HEK293 (cell line): ENCODE data around the gene ITPKB.

ENCODE experiments used
- CTCF ChIA-PET: fragments of 350-600 bp; formaldehyde crosslinking; extraction: SDS; loops from one replicate; lab custom pipeline; 2021; ENCODE audit warnings: antibody characterized with exemption; lab: Yijun Ruan, JAX
- POLR2A ChIA-PET: fragments of 300-600 bp; formaldehyde crosslinking; extraction: SDS; loops from one replicate; lab custom pipeline; 2020; ENCODE audit warnings: antibody characterized with exemption, inconsistent platforms; lab: Yijun Ruan, JAX
- H3K27ac ChIP-seq: fragments of 200-500 bp; sonication (Bioruptor generic); 2 replicates; pipeline ENCODE4 v1.5.1; 2014; ENCODE audit warnings: low read depth, low read length, control low read depth, inconsistent platforms; ENCODE audit errors: extremely low read depth
- H3K36me3 ChIP-seq, 2 experiments: fragments of 200-500 bp in 1 of 2; sonication (Bioruptor generic) in 1 of 2; 1 replicate in 1 of 2; 2 replicates in 1 of 2; pipeline ENCODE4 v1.5.1; 2014 to 2017; ENCODE audit warnings: inconsistent platforms in 2 of 2, low read length in 2 of 2; ENCODE audit not compliant: control insufficient read depth in 2 of 2, insufficient read depth in 1 of 2
- H3K4me1 ChIP-seq: fragments of 200-500 bp; sonication (Bioruptor generic); 2 replicates; pipeline ENCODE4 v1.5.1; 2014; ENCODE audit warnings: mild to moderate bottlenecking, low read length, inconsistent platforms; ENCODE audit not compliant: control insufficient read depth, insufficient read depth
- H3K4me3 ChIP-seq: 2 replicates; pipeline ENCODE4 v1.5.1; 2011; ENCODE audit warnings: low read depth, mild to moderate bottlenecking, control low read depth, low read length, moderate library complexity
- H3K9me3 ChIP-seq: fragments of 200-500 bp; sonication (Bioruptor generic); 2 replicates; pipeline ENCODE4 v1.5.1; 2014; ENCODE audit warnings: low read depth, low read length, inconsistent platforms; ENCODE audit not compliant: control insufficient read depth, insufficient read depth
- CTCF ChIP-seq: fragments of 450-650 bp; formaldehyde crosslinking; IDR thresholded peaks from 2 replicates; pipeline ENCODE4 v1.5.1; 2016; ENCODE audit warnings: missing biosample characterization, missing genetic modification characterization
- GLIS1 ChIP-seq: fragments of 450-650 bp; formaldehyde crosslinking; IDR thresholded peaks from 2 replicates; pipeline ENCODE4 v1.5.1; 2016; ENCODE audit warnings: missing biosample characterization, missing genetic modification characterization
- HOXA7 ChIP-seq: sonication (generic); formaldehyde crosslinking; IDR thresholded peaks from 2 replicates; pipeline ENCODE4 v1.8.1; 2022; ENCODE audit warnings: missing genetic modification reagents, borderline replicate concordance
- KLF10 ChIP-seq: fragments of 450-650 bp; IDR thresholded peaks from 2 replicates; pipeline ENCODE4 v1.5.1; 2018; ENCODE audit warnings: missing biosample characterization, mild to moderate bottlenecking, missing genetic modification characterization
- OSR2 ChIP-seq: fragments of 450-650 bp; formaldehyde crosslinking; IDR thresholded peaks from 2 replicates; pipeline ENCODE4 v1.5.1; 2016; ENCODE audit warnings: missing biosample characterization, missing genetic modification characterization
- SP7 ChIP-seq: fragments of 450-650 bp; formaldehyde crosslinking; IDR thresholded peaks from 2 replicates; pipeline ENCODE4 v1.5.1; 2016; ENCODE audit warnings: missing biosample characterization, missing genetic modification characterization
- ZBTB1 ChIP-seq: fragments of 450-650 bp; formaldehyde crosslinking; IDR thresholded peaks from 2 replicates; pipeline ENCODE4 v1.5.1; 2016; ENCODE audit warnings: missing biosample characterization, missing genetic modification characterization
- ZBTB48 ChIP-seq: fragments of 450-650 bp; formaldehyde crosslinking; IDR thresholded peaks from 2 replicates; pipeline ENCODE4 v1.5.1; 2016; ENCODE audit warnings: missing biosample characterization, missing genetic modification characterization
- ZBTB7A ChIP-seq: fragments of 450-650 bp; formaldehyde crosslinking; IDR thresholded peaks from 2 replicates; pipeline ENCODE4 v1.5.1; 2016; ENCODE audit warnings: low read depth, missing biosample characterization, missing genetic modification characterization
- ZIC2 ChIP-seq: fragments of 450-650 bp; formaldehyde crosslinking; IDR thresholded peaks from 2 replicates; pipeline ENCODE4 v1.5.1; 2016; ENCODE audit warnings: missing biosample characterization, missing genetic modification characterization
- ZNF148 ChIP-seq: fragments of 450-650 bp; formaldehyde crosslinking; IDR thresholded peaks from 2 replicates; pipeline ENCODE4 v1.5.0; 2017; ENCODE audit warnings: missing biosample characterization, missing genetic modification characterization, borderline replicate concordance
- ZNF211 ChIP-seq: fragments of 450-650 bp; formaldehyde crosslinking; IDR thresholded peaks from 2 replicates; pipeline ENCODE4 v1.5.1; 2016; ENCODE audit warnings: low read depth, missing biosample characterization, missing genetic modification characterization
- ZNF223 ChIP-seq: fragments of 450-650 bp; formaldehyde crosslinking; IDR thresholded peaks from 2 replicates; pipeline ENCODE4 v1.5.1; 2016; ENCODE audit warnings: missing biosample characterization, missing genetic modification characterization
- ZNF274 ChIP-seq, 2 experiments: fragments of 200-500 bp in 1 of 2; fragments of 450-650 bp in 1 of 2; sonication (Bioruptor generic) in 1 of 2; formaldehyde crosslinking in 1 of 2; IDR thresholded peaks; 2 replicates each; pipeline versions ENCODE4 v1.5.1 to v1.6.1; 2014 to 2016; ENCODE audit warnings: borderline replicate concordance in 1 of 2, inconsistent platforms in 1 of 2, low read length in 1 of 2, missing biosample characterization in 1 of 2, missing genetic modification characterization in 1 of 2
- ZNF350 ChIP-seq: fragments of 450-650 bp; formaldehyde crosslinking; IDR thresholded peaks from 2 replicates; pipeline ENCODE4 v1.5.0; 2017; ENCODE audit warnings: missing biosample characterization, mild to moderate bottlenecking, missing genetic modification characterization
- ZNF501 ChIP-seq: fragments of 450-650 bp; formaldehyde crosslinking; IDR thresholded peaks from 2 replicates; pipeline ENCODE4 v1.5.1; 2016; ENCODE audit warnings: missing biosample characterization, missing genetic modification characterization
- ZNF548 ChIP-seq: fragments of 450-650 bp; formaldehyde crosslinking; IDR thresholded peaks from 2 replicates; pipeline ENCODE4 v1.5.1; 2016; ENCODE audit warnings: missing biosample characterization, missing genetic modification characterization
- ZNF600 ChIP-seq: fragments of 450-650 bp; formaldehyde crosslinking; IDR thresholded peaks from 2 replicates; pipeline ENCODE4 v1.5.1; 2016; ENCODE audit warnings: missing biosample characterization, missing genetic modification characterization
- ZNF707 ChIP-seq: fragments of 450-650 bp; formaldehyde crosslinking; IDR thresholded peaks from 2 replicates; pipeline ENCODE4 v1.5.1; 2016; ENCODE audit warnings: missing biosample characterization, missing genetic modification characterization
- ZNF747 ChIP-seq: fragments of 450-650 bp; formaldehyde crosslinking; IDR thresholded peaks from 2 replicates; pipeline ENCODE4 v1.5.1; 2016; ENCODE audit warnings: missing biosample characterization, missing genetic modification characterization
- TF ChIP-seq, protein P1 (sequence below): IDR thresholded peaks from 2 replicates; pipeline ENCODE4 v1.6.1; 2011; ENCODE audit warnings: mild to moderate bottlenecking, low read depth, low read length, borderline replicate concordance

ITPKB gene

DNA sequence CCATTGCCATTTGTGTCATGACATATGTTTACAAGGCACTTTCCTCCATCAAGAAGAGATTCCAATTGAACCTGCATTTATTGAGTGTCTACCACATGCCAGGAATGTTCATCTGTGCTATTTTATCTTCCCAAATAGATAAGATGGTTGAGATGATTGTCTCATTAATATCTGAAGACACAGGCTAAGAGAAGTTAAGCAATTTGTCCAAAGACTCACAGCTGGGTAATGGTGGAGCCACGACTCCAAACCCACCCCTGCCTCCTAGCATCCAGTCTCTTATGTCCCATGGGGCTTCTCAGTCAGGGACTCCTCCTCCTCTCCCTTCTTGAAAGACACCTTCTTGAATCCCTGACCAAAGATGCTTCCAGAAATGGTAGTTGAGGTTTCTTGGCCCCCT lies 122.4 kb downstream of the ITPKB start (continued):
- TF ChIP-seq GLIS1 (tag by site-specific recombination) (no peak), ZNF211 (tag by site-specific recombination) (no peak), OSR2 (tag by site-specific recombination) (no peak), ZNF223 (tag by site-specific recombination) (no peak), ZBTB1 (tag by site-specific recombination) (no peak), ZBTB7A (no peak), KLF10 (tag by site-specific recombination) (no peak), ZNF747 (tag by site-specific recombination) (no peak), ZNF707 (tag by site-specific recombination) (no peak)

DNA sequence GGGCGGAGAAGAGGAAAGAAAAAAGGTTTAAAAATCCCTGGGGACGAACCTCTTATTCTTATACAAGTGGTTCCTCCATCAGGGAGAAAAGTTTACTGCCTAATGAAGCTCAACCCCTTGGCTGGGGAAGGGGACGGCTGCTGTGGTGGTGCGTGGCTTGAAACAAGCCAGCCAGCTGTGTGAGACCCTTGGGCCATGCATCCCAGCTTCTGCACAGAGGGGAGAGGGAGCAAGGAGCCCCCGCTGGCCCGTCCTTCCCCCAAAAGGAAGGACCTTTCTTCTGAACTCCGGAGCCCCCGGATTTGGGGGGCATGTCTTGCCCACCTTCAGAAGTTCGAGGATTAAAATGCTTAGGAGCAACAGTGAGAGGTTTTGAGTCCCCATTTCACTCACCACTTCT lies 123.2 kb downstream of the ITPKB start:
- CTCF ChIA-PET, result interaction anchor here (1.0 to 5.0 kb wide), 3 partner anchors 8 to 19 kb away, joined by 4 to 26 read pairs (median 9); no protein-coding TSS in a partner anchor
- H3K9me3 ChIP-seq, result no peaks in the 10 kb centered on the region
- no peak overlapping the region for H3K4me3 ChIP-seq
- no peak overlapping the region for H3K27ac ChIP-seq
- no peaks in the 10 kb centered on the region for H3K4me1 ChIP-seq
- TF ChIP-seq ZNF350 (tag by site-specific recombination), result no peak
- TF ChIP-seq ZNF501 (tag by site-specific recombination), result no peak
- no peak for TF ChIP-seq ZNF148 (tag by site-specific recombination)
- no peak for TF ChIP-seq KLF10 (tag by site-specific recombination)
- TF ChIP-seq SP7, result no peak
- TF ChIP-seq ZNF747 (tag by site-specific recombination), result no peak
- TF ChIP-seq, protein P1, sequence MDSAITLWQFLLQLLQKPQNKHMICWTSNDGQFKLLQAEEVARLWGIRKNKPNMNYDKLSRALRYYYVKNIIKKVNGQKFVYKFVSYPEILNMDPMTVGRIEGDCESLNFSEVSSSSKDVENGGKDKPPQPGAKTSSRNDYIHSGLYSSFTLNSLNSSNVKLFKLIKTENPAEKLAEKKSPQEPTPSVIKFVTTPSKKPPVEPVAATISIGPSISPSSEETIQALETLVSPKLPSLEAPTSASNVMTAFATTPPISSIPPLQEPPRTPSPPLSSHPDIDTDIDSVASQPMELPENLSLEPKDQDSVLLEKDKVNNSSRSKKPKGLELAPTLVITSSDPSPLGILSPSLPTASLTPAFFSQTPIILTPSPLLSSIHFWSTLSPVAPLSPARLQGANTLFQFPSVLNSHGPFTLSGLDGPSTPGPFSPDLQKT, result no peak
- TF ChIP-seq ZBTB48 (tag by site-specific recombination), result no peak
- TF ChIP-seq ZNF274 (IDR thresholded peaks at IDR 0.05; ENCODE audit: low read length), result no peak
- no peak for TF ChIP-seq ZNF274 (tag by site-specific recombination; IDR thresholded peaks at IDR 0.05; ENCODE audit: borderline replicate concordance)
- no peak for TF ChIP-seq ZNF548 (tag by site-specific recombination)
- TF ChIP-seq ZNF600 (tag by site-specific recombination), result no peak
- no peak for TF ChIP-seq CTCF (tag by site-specific recombination)
- no peak for TF ChIP-seq ZIC2 (tag by site-specific recombination)
- no peak for TF ChIP-seq HOXA7
- TF ChIP-seq, all 188 proteins: peak for 0
- H3K36me3 ChIP-seq, result no peaks in the 10 kb centered on the region
- POLR2A ChIA-PET, result no interaction called here
